HepG2 (cell line): ENCODE results near the gene IGFL1. TPM values are rescaled to one million over a fixed set of nuclear protein-coding genes. Genes with fewer than 3 reads are reported as not detected.
A peak's percentile ranks its signal among the peaks of the same experiment; 100 is the strongest.

Experiments
- AHR ChIP-seq: IDR thresholded peaks from 2 replicates; pipeline ENCODE4 v1.6.1; 2018; ENCODE audit warnings: missing genetic modification reagents, missing compliant biosample characterization
- ATRX ChIP-seq: sonication (generic); formaldehyde crosslinking; IDR thresholded peaks from 2 replicates; pipeline ENCODE4 v1.4.0; 2020; ENCODE audit warnings: missing genetic modification reagents, borderline replicate concordance
- CAMTA2 ChIP-seq: sonication (generic); formaldehyde crosslinking; IDR thresholded peaks from 2 replicates; pipeline ENCODE4 v1.4.0; 2020; ENCODE audit warnings: mild to moderate bottlenecking, missing genetic modification reagents, borderline replicate concordance
- CBX1 ChIP-seq: IDR thresholded peaks from one replicate; pipeline ENCODE4 v1.6.1; 2016; ENCODE audit warnings: antibody characterized with exemption, low read depth
- CEBPB ChIP-seq: IDR thresholded peaks from 2 replicates; pipeline ENCODE4 v1.6.1; 2011; ENCODE audit warnings: low read depth, low read length, improper control_type of control experiment, borderline replicate concordance
- DMAP1 ChIP-seq: IDR thresholded peaks from 2 replicates; pipeline ENCODE4 v1.6.1; 2016
- GLMP ChIP-seq: sonication (generic); formaldehyde crosslinking; IDR thresholded peaks from 2 replicates; pipeline ENCODE4 v1.9.0; 2021; ENCODE audit warnings: missing genetic modification reagents, mild to moderate bottlenecking, borderline replicate concordance
- GMEB1 ChIP-seq: sonication (generic); formaldehyde crosslinking; IDR thresholded peaks from 2 replicates; pipeline ENCODE4 v1.5.1; 2020; ENCODE audit warnings: missing genetic modification reagents, mild to moderate bottlenecking, borderline replicate concordance
- PATZ1 ChIP-seq: sonication (generic); formaldehyde crosslinking; IDR thresholded peaks from 2 replicates; pipeline ENCODE4 v1.4.0; 2020; ENCODE audit warnings: missing genetic modification reagents
- RARA ChIP-seq: IDR thresholded peaks from 2 replicates; pipeline ENCODE4 v1.6.1; 2016; ENCODE audit warnings: missing genetic modification reagents, missing compliant biosample characterization
- SAP130 ChIP-seq: IDR thresholded peaks from 2 replicates; pipeline ENCODE4 v1.6.1; 2016; ENCODE audit warnings: low read depth
- SOX5 ChIP-seq: IDR thresholded peaks from 2 replicates; pipeline ENCODE4 v1.6.1; 2016; ENCODE audit warnings: borderline replicate concordance
- ZBTB2 ChIP-seq: sonication (generic); formaldehyde crosslinking; IDR thresholded peaks from 2 replicates; pipeline ENCODE4 v1.8.0; 2022; ENCODE audit warnings: low read depth, missing genetic modification reagents
- ZBTB37 ChIP-seq: sonication (generic); formaldehyde crosslinking; IDR thresholded peaks from 2 replicates; pipeline ENCODE4 v1.4.0; 2020; ENCODE audit warnings: mild to moderate bottlenecking, missing genetic modification reagents
- ZFP37 ChIP-seq: sonication (generic); formaldehyde crosslinking; IDR thresholded peaks from 2 replicates; pipeline ENCODE4 v1.4.0; 2020; ENCODE audit warnings: missing genetic modification reagents, borderline replicate concordance
- ZGPAT ChIP-seq: IDR thresholded peaks from 2 replicates; pipeline ENCODE4 v1.6.1; 2016; ENCODE audit warnings: mild to moderate bottlenecking
- ZKSCAN1 ChIP-seq: fragments of 150-350 bp; IDR thresholded peaks from 2 replicates; pipeline ENCODE4 v1.6.1; 2014; ENCODE audit warnings: low read length
- ZNF10 ChIP-seq: sonication (generic); formaldehyde crosslinking; IDR thresholded peaks from 2 replicates; pipeline ENCODE4 v1.4.0; 2020; ENCODE audit warnings: mild to moderate bottlenecking, low read depth, missing genetic modification reagents, borderline replicate concordance
- ZNF121 ChIP-seq: sonication (generic); formaldehyde crosslinking; IDR thresholded peaks from 2 replicates; pipeline ENCODE4 v1.5.0; 2020; ENCODE audit warnings: mild to moderate bottlenecking, missing genetic modification reagents
- ZNF446 ChIP-seq: sonication (generic); formaldehyde crosslinking; IDR thresholded peaks from 2 replicates; pipeline ENCODE4 v1.5.0; 2020; ENCODE audit warnings: mild to moderate bottlenecking, missing genetic modification reagents
- ZNF761 ChIP-seq: sonication (generic); formaldehyde crosslinking; conservative IDR thresholded peaks from 2 replicates; pipeline ENCODE4 v1.4.0; 2020; ENCODE audit warnings: mild to moderate bottlenecking, missing genetic modification reagents
- ZNF776 ChIP-seq: sonication (generic); formaldehyde crosslinking; IDR thresholded peaks from 2 replicates; pipeline ENCODE4 v1.4.0; 2020; ENCODE audit warnings: mild to moderate bottlenecking, missing genetic modification reagents
- polyA plus RNA-seq, 8 experiments: library from polyadenylated mRNA; depleted of rRNA in 3 of 8; stranded (reverse) in 7 of 8; unstranded in 1 of 8; fragments of >200 nt; fragmentation: Illumina TruSeq in 4 of 8; extraction: Trizol in 4 of 8; gene quantifications; 2 replicates each; pipeline versions ENCODE4 v1.2.1 to v1.2.3, GENCODE V29; 2011 to 2016; ENCODE audit warnings: low read depth in 4 of 8, missing spikeins in 1 of 8, mixed read lengths in 1 of 8; ENCODE audit not compliant: insufficient read depth in 1 of 8
- total RNA-seq, 5 experiments: library from RNA; depleted of rRNA; stranded (reverse); fragments of >200 nt; fragmentation: Illumina TruSeq; extraction: Trizol; gene quantifications; 2 replicates each; pipeline ENCODE4 v1.2.3, GENCODE V29; 2016; ENCODE audit warnings: low read depth in 1 of 5

Gene IGFL1
- total and polyA plus RNA-seq, 2 of the 13 experiments (the other 11 are each of a cell fraction or from before 2014, with no cell fraction given): not detected

- TF ChIP-seq GLMP: no peak
- TF ChIP-seq ZNF776: no peak
- TF ChIP-seq PATZ1: 0 out of 2 replicates have a peak, but pooled peaks have one; percentile 34
- TF ChIP-seq ATRX (CRISPR knock-in tag): no peak
- no peak for TF ChIP-seq CAMTA2
- TF ChIP-seq ZNF446 (CRISPR knock-in tag): no peak
- peak; percentile 94 for TF ChIP-seq ZNF121 (CRISPR knock-in tag)
- TF ChIP-seq ZNF10 (CRISPR knock-in tag): no peak
- TF ChIP-seq CBX1: no peak
- TF ChIP-seq SAP130 (CRISPR knock-in tag): peak; percentile 84
- TF ChIP-seq ZKSCAN1: no peak
- no peak for TF ChIP-seq ZNF761
- no peak for TF ChIP-seq GMEB1
- TF ChIP-seq ZGPAT (CRISPR knock-in tag): peak; percentile 63; the same call in 1 of the 2 replicates
- 0 out of 2 replicates have a peak, but pooled peaks have one; percentile 73 for TF ChIP-seq AHR (CRISPR knock-in tag)
- no peak for TF ChIP-seq ZFP37 (CRISPR knock-in tag)
- no peak for TF ChIP-seq ZBTB37 (CRISPR knock-in tag)
- peak; percentile 84 for TF ChIP-seq SOX5
- TF ChIP-seq RARA (CRISPR knock-in tag): peak; percentile 39; the same call in 1 of the 2 replicates
- peak; percentile 42; the same call in 1 of the 2 replicates for TF ChIP-seq DMAP1 (CRISPR knock-in tag)
- no peak for TF ChIP-seq ZBTB2 (CRISPR knock-in tag)
- TF ChIP-seq CEBPB: peak; percentile 96
These were observed 36.4 kb upstream of the IGFL1 start (continued) for GRCh38 chr19:46192992-46193650.
